ENCODE data around the gene GNG12. TPM values are rescaled to one million over a fixed set of nuclear protein-coding genes. Genes with fewer than 3 reads are reported as not detected.
A peak's percentile ranks its signal among the peaks of the same experiment; 100 is the strongest.

The GNG12 gene
- total RNA-seq, 1 experiment from 2014 or later: 70.0 TPM

- BruUV-seq (replicated peaks): no TSS peak
- ChIA-PET CTCF (no interaction called here), POLR2A (no interaction called here)
- Histone ChIP-seq H3K9me3 (ENCODE audit: control insufficient read depth, insufficient read depth, low read depth, low read length) (no peaks in the 10 kb centered on the region), H3K4me1 (ENCODE audit: control insufficient read depth, insufficient read depth, low read length) (peaks cover 45% of the 10 kb centered on the region), H3K4me3 (ENCODE audit: low read depth in 2 of 2, low read length in 2 of 2) (no peak overlapping the region), H3K27me3 (ENCODE audit: control insufficient read depth, insufficient read depth, low read length) (no peaks in the 10 kb centered on the region), H3K27ac (ENCODE audit: low read length) (no peak overlapping the region; the same call in 1 of the 2 replicates), H3K36me3 (ENCODE audit: control insufficient read depth, insufficient read depth, low read length) (no peaks in the 10 kb centered on the region)
- TF ChIP-seq TCF7L2 (IDR thresholded peaks at IDR 0.05; ENCODE audit: low read depth, low read length): no peak
- TF ChIP-seq REST (IDR thresholded peaks at IDR 0.05; ENCODE audit: insufficient read depth in 1 of 2, low read depth in 2 of 2, low read length in 1 of 2): no peak
- no peak for TF ChIP-seq CTCF (IDR thresholded peaks at IDR 0.05)
- TF ChIP-seq SIN3A (IDR thresholded peaks at IDR 0.05; ENCODE audit: borderline replicate concordance, insufficient read depth, low read depth, low read length): no peak
- TF ChIP-seq POLR2AphosphoS5 (IDR thresholded peaks at IDR 0.05; ENCODE audit: low read depth, low read length): no peak
- in situ Hi-C loops (cut with HindIII; ENCODE audit: low pct_unique_long_range_greater_than_20kb, low sequenced_read_pairs): no loop called here
- intact Hi-C loops (cut with micrococcal nuclease; ENCODE audit: unreplicated experiment): no loop called here
- DNase-seq (ENCODE audit: low read depth, low spot score): no peak
- ATAC-seq: no peak
These were observed 117.4 kb downstream of the GNG12 start for GRCh38 chr1:67715819-67716218.

GRCh38 chr1:67713057-67713846, 120.0 kb downstream of the GNG12 start:
- CTCF ChIA-PET: interaction anchor here (1.1 kb wide), 1 partner anchor 54 kb away, joined by 3 read pairs; no protein-coding TSS in a partner anchor
- no TSS peak for BruUV-seq (replicated peaks)
- H3K9me3 ChIP-seq (ENCODE audit: control insufficient read depth, insufficient read depth, low read depth, low read length): no peaks in the 10 kb centered on the region
- TF ChIP-seq REST (IDR thresholded peaks at IDR 0.05; ENCODE audit: insufficient read depth in 1 of 2, low read depth in 2 of 2, low read length in 1 of 2) (no peak), CTCF (IDR thresholded peaks at IDR 0.05) (no peak), TCF7L2 (IDR thresholded peaks at IDR 0.05; ENCODE audit: low read depth, low read length) (no peak)
- POLR2A ChIA-PET: no interaction called here
- H3K27ac ChIP-seq (ENCODE audit: low read length): peak overlapping the region; percentile 40; the same call in 1 of the 2 replicates
- no peaks in the 10 kb centered on the region for H3K27me3 ChIP-seq (ENCODE audit: control insufficient read depth, insufficient read depth, low read length)
- ATAC-seq (peak; percentile 67), DNase-seq (ENCODE audit: low read depth, low spot score) (no peak)
- in situ Hi-C loops (cut with HindIII; ENCODE audit: low pct_unique_long_range_greater_than_20kb, low sequenced_read_pairs): no loop called here
- peaks cover 53% of the 10 kb centered on the region for H3K4me1 ChIP-seq (ENCODE audit: control insufficient read depth, insufficient read depth, low read length)
- intact Hi-C loops (cut with micrococcal nuclease; ENCODE audit: unreplicated experiment): no loop called here
- H3K36me3 ChIP-seq (ENCODE audit: control insufficient read depth, insufficient read depth, low read length): no peaks in the 10 kb centered on the region
- no peak overlapping the region for H3K4me3 ChIP-seq (ENCODE audit: low read depth in 2 of 2, low read length in 2 of 2)

Measured in Panc1 (cell line).